ENCODE data around the gene IRAK1BP1. TPM values are rescaled to one million over a fixed set of nuclear protein-coding genes. Genes with fewer than 3 reads are reported as not detected.
"Not testable (repeated sequence)": the region's sequence is repeated elsewhere in the genome, so short reads cannot be mapped to it uniquely, and the experiment has no call there.

Gene IRAK1BP1, protein sequence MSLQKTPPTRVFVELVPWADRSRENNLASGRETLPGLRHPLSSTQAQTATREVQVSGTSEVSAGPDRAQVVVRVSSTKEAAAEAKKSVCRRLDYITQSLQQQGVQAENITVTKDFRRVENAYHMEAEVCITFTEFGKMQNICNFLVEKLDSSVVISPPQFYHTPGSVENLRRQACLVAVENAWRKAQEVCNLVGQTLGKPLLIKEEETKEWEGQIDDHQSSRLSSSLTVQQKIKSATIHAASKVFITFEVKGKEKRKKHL
- 3.5 and 3.7 TPM in 2 replicates for total RNA-seq

DNA sequence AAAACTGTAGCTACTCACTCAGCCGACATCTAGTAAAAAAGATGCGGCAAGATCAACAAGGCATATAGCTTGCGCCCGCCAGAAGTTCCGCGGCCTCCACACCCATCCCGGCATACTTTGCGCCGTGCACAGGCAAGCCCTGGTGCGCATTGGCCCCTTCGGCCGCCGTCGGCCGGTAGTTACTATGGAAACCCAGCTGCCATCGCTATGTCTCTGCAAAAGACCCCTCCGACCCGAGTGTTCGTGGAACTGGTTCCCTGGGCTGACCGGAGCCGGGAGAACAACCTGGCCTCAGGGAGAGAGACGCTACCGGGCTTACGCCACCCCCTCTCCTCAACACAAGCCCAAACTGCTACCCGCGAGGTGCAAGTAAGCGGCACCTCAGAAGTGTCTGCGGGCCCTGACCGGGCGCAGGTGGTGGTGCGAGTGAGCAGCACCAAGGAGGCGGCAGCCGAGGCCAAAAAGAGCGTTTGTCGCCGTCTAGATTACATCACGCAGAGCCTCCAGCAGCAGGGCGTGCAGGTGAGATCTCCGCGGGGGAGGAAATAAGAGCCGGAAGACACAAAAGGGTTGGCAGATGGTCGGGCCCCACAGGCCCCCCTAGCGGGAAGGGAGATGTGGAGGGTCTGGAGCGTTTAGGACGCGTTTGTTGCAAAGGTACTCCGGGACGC, at the start of gene IRAK1BP1:
TSS of gene IRAK1BP1 (plus strand) at position 182 of the 671 bp plus-strand sequence. CDS start at position 208, 26 bp downstream.
- intact Hi-C loops (cut with micrococcal nuclease), result loop anchor here (1.0 to 10.0 kb wide), 8 partner anchors 87 to 1237 kb away; partner anchors contain the start of genes BCKDHB, HMGN3, LCA5 and PHIP

DNA sequence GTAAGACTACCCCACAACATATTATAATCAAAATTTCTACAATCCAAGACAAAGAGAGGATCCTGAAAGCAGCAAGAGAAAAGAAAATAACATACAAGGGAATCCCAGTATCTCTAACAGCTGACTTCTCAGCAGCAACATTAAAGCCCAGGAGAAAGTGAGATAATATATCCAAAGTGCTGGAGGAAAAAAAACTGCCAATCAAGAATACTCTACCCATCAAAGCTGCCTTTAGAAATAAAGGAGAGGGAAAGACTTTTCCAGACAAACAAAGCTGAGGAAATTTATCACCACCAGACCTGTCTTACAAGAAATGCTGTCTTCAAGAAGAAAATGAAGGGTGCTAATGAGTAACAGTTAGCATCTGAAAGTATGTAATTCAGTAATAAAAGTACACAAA, 43.3 kb upstream of the IRAK1BP1 start:
- intact Hi-C loops (cut with micrococcal nuclease), result no loop called here

DNA sequence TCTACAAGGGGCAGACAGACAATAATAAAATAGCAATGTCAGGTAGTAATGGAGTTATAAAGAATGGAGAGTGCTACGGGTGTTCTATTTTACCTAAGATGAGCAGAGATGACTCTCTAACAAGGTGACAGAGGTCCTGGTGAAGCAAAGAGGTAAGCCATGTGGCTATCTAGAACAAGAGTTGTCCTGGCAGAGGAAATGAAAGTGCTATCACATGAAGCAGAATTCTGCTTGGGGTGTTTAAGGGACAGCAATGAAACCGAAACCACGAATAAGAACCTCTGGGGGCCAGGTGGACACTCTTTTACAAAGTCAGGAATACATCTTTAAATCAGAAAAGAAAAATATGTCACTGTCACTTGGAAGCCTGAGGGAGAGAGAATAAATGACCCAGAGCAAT, 37.9 kb upstream of the IRAK1BP1 start:
- intact Hi-C loops (cut with micrococcal nuclease), result no loop called here

DNA sequence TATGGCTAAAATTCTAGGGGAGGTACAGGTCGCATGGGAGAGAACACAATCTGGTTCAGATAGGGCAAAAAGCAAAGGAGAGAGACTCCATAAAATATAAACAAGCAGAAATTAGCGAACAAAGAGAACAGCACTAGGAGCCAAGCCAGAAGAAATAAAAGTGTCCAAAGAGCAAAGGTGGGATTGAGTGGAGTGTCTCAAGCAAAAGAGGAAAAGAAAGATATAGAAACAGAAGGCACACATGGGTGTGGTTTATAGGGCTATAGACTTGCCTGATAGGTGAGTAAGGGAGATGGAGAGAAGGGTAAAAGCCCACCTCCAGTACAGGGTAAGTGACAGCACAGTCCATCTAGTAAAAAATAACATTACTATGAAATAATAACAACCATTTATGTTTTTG, 36.5 kb upstream of the IRAK1BP1 start:
- intact Hi-C loops (cut with micrococcal nuclease), result no loop called here

DNA sequence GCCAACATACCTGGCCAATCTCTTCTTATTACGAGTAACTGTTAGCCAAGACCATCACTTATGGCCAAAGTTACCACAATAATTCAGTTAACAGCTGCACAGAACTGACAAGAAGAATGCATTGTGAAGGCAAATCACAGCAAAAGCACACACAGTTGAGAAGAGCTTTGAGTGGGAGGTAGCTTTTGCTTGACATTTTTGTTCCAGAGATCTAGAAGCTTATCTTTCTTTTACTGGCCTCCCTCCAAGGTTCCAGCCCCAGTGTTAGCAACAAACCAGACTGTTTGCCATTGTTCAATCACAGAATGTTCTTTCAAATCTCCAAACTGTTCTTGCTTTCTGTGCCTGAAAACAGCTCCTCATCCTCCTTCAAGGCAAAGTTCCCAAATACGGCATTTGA, 35.9 kb upstream of the IRAK1BP1 start:
- intact Hi-C loops (cut with micrococcal nuclease), result no loop called here

DNA sequence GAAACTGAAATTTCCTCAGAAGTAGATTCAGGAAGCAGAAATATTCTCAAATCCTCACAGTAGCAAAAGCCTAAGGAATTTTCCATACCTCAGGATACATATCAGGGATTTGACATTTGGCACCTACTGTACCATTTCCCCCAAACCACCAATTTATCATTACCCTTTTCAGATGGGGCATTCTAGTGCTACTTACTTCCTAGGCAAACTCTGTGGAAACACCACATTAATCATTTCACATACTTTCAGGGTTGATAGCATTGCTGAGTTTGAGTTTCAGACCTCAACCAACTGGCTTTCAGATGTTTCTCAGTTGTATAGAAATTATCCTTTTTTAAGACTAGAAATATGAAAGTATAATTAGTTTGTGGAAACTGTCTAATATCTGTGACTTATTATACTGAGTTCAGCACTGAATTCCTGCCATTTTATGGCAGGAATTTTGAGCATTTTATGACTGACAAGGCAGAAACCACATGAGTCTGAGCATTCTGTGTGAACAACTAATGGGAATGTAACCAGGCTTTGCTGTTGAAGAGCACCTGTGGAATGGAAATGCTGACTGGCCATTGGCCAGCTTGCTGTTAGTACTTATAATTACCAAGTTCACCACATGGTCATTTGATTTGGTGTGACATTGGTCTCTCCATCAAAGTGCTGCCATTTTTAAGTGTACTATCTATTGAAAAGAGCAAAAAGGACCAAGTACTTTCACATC, 35.1 kb upstream of the IRAK1BP1 start:
- intact Hi-C loops (cut with micrococcal nuclease), result no loop called here

DNA sequence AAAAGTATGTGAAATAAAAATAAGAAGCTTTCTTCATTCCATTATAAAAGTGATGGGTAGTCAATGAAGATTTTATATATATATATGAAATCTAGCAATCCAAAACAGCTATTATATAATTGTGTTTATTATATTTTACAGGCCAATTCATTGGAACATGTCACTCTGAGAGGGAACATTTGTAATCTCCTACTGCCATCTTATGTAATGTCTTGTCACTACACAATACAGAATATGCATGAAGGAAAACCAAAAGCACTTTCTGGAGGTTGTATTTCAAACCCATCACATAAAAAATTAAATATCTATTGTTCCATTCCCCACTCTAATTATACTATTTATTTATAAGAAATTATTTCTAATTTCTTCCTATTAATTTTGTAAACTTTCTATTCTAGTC, 31.5 kb upstream of the IRAK1BP1 start:
- intact Hi-C loops (cut with micrococcal nuclease), result no loop called here

DNA sequence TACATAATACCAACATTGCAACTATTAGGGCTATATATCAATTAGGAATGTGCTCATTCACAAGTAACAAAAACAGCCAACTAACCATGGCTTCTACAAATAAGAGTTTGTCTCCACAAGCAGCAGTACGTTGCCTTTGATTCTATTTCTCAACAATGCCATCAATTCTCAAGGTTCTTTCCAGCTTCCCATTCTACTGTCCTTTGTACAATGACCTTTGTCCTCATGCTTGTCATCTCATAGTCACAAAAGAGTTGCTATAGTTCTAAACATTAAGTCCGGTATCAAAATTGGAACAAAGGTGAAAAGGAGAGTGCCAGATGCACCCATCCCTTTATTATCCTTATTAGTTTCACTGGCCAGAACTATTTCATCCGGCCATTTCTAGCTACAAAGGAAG, 30.8 kb upstream of the IRAK1BP1 start:
- intact Hi-C loops (cut with micrococcal nuclease), result no loop called here

DNA sequence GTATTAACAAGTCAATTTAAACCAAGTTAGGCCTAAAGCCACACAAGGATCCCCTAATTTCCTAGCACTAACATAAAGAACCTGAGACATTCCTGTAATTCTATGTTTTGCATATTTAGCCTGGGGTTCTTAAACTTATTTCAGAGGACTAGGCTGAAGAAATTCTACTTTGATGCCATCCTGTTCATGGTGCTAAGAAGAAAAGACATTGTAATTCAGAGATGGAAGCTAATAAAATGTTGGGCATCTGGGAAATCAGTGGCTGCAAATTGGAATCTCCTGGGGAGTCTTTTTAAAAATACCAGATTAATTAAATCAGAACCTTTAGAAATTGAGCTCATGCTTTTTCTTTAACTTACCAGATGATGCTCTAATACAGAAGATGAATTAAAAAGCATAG, 26.2 kb upstream of the IRAK1BP1 start:
- intact Hi-C loops (cut with micrococcal nuclease), result no loop called here

DNA sequence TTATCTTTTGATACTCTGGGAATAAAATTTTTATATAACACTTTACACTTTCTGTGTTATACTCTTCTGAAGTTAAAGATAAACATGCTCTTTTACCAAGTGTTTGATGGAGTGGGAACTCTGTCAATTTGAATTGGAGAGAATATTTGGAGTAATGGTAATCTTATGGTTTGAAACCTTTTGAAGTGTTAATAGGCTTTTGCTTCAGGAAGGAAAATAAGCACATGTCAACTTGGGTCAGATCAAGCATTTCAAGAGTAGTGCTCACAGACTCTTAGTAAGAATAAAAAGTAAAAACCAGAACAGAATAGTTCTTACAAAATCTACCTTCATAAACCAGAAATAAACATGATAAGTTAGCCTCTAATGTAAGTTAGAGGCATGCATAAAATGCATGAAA, 24.4 kb upstream of the IRAK1BP1 start:
- intact Hi-C loops (cut with micrococcal nuclease), result no loop called here

DNA sequence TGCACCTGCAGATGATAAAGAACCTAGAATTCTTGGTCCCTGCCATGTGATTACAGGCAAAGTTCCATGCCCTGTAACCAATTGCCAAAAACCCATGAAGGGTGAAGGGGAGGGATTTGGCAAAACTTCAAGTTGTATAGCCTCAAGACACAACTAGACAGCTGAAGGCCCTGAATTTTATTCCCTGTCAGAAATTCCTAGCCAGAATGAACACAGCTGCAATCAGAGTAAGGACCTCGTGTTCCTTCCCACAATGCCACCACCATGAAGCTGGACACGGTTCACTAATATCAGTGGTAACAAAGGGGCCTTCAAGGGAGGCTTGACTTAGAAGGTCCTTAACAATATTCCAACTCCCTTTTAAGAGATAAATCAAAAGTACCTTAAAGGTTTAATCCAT, 22.5 kb upstream of the IRAK1BP1 start:
- intact Hi-C loops (cut with micrococcal nuclease), result no loop called here

DNA sequence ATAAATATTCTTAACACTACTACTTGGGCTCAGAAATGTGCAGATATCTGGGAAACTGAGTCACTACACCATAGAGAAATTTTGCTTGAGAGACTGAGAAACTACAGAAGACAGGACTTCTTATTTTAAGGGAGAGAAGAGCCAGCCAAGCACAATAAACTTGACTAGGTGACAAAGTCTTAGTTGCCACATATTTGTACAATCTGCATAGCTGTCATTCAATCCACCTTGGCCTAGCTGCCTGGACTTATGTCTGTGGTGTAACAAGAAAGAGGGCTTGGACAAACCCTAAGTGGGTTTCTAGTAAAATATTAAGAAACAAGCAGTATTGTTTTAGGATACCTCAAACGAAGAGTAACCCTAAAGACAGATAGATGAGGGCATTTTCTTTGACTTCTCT, 21.8 kb upstream of the IRAK1BP1 start:
- intact Hi-C loops (cut with micrococcal nuclease), result no loop called here

DNA sequence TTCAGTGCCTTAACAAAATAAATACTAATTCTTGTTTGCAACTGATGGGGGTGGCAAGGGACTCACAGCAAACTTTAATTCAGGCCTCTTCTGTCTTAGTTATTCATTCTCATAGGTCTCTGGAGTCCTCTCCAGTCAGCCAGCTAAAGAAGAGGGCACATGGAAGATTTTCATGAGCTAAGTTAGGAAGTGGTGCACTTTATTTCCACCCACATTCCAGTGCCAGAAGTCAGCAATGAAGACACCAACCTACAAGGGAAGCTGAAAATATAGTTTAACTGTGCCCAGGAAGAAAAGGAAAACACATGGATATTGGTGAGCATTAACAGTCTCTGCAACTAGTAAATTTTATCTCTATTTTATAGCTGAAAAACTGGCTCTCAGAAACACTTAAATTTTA, 16.7 kb upstream of the IRAK1BP1 start:
- intact Hi-C loops (cut with micrococcal nuclease), result no loop called here

DNA sequence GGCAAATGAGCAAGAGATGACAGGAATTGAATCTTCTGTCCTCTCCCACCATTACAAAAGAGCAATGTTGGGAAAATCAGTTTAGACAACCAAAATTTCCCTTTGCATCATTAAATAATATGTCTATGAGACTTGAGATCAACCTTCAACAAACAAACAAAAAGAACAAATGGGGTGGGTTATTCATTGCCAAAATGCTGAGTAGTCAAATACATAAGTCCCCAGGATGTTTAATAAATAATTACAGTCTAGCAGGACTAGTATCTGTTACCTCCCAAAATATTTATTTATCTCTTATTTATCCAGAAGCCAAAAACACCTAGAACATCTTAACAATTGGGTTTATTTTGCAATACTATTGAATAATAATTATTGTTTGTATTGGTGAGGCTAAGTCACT, 16.2 kb upstream of the IRAK1BP1 start:
- intact Hi-C loops (cut with micrococcal nuclease), result no loop called here

DNA sequence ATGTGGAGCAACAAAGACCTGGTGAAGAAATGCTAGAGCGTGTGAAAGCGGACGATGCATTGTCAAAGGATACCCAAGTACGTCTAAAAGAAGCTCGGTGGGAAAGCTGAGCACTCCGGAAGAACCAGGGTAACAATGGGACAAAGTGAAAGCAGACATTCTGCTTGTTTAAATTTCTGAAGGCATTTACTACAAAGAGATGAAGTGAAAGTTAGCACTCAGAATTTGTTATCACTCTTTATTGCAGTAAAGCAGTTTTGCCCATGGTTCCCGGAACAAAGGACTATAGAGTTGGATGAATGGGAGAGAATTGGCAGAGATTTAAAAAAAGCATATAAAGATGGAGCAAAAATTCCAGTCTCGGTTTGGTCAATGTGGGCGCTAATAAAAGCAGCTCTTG, 12.8 kb upstream of the IRAK1BP1 start:
- intact Hi-C loops (cut with micrococcal nuclease), result no loop called here

DNA sequence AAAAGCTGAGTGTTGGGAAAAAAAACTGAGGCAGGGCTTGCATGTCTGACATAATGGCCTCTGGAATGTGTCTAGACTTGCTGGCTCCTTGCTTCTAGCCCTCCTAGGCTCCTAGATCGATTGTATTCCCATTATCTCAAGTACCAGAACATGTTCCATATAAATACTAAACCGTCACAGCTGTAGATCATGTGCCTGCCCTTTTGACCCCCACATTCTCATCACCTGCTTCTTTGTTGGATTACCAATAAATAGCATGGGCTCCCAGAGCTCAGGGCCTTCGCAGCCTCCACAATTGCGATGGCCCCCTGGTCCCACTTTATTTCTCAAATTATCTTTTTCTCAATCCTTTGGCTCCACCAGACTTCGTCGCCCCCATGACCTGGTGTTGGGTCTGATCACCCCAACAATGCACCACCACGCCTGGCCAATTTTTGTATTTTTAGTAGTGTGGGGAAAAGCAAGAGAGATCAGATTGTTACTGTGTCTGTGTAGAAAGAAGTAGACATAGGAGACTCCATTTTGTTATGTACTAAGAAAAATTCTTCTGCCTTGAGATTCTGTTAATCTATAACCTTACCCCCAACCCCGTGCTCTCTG, 8.9 kb upstream of the IRAK1BP1 start:
- intact Hi-C loops (cut with micrococcal nuclease), result not testable (repeated sequence)

DNA sequence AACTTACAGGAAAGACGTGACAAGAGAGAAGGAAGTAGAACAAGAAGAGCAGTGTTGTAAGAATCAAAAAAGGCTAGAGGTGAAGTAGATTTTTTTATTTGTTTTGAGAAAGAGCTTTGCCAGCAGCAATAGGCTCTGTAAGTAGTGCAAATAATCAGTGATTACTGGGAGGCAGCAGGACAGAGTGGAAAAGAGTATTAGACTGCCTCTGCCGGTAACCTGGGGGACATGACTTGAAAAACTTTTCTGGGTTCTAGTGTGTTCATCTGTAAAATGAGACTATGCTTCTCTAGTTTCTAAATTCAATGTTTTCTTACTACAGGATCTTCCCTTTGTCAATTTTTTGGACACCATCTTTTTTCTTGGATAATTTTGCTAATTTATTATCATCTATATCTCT, 5.8 kb upstream of the IRAK1BP1 start:
- intact Hi-C loops (cut with micrococcal nuclease), result loop anchor here (10.0 kb wide), 4 partner anchors 93 to 1243 kb away; partner anchors contain the start of genes BCKDHB and LCA5

DNA sequence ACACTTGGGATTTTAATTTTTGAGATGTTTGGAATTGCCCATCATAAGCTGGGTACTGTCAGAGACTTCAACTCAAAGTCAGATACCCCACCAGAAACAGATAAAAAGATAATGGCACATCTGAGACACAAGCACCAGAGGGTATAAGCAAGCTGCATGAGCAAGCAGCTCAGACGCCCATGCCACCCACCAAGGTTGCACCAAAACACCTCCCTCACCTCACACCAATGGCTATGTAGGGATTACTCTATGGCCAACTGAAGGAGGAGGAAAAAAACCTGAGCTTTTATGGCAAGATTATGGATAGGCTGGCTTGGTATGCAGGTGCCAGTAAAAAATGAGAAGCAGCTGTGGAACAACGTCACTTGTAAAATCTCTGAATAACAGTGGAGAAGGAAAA, 3.8 kb upstream of the IRAK1BP1 start:
- intact Hi-C loops (cut with micrococcal nuclease), result loop anchor here (10.0 kb wide), 4 partner anchors 91 to 1241 kb away; partner anchors contain the start of genes BCKDHB and LCA5

DNA sequence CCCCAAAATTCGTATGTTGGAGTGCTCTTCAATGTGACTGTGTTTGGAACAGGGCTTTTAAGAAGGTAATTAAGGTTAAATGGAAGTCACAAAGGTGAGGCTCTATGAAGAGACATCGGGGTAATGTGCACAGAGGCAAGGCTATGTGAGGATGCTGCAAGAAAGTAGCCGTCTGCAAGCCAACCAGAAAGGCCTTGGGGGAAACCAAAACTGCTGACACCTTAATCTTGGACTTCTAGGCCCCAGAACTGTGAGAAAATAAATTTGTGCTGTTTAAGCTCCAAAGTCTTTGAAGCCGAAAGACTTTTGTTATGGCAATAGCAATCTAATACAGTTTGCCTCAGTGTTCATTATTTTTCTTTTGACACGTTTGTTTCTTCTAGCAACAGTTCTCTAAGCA, 2.4 kb upstream of the IRAK1BP1 start:
- intact Hi-C loops (cut with micrococcal nuclease), result loop anchor here (5.0 to 10.0 kb wide), 5 partner anchors 90 to 1240 kb away; partner anchors contain the start of genes BCKDHB and LCA5

DNA sequence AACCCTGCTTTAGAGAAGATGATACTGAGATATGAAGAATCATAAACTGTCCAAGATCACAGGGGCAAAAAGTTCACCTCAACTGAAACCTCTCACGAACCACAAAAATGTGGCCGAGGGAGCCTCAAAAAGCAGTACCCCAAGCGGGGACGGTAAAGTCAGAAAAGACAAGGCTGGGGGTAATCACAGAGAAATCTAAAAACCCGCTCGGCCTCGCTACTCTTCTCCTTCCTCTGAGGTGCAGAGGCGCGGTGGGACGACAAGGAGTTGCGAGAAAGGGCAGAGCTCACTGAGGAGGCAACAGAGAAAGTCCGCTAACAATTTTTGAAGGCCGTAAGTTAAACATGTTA, 356 bp upstream of the IRAK1BP1 start:
- intact Hi-C loops (cut with micrococcal nuclease), result loop anchor here (1.0 to 10.0 kb wide), 8 partner anchors 88 to 1238 kb away; partner anchors contain the start of genes BCKDHB, HMGN3, LCA5 and PHIP

DNA sequence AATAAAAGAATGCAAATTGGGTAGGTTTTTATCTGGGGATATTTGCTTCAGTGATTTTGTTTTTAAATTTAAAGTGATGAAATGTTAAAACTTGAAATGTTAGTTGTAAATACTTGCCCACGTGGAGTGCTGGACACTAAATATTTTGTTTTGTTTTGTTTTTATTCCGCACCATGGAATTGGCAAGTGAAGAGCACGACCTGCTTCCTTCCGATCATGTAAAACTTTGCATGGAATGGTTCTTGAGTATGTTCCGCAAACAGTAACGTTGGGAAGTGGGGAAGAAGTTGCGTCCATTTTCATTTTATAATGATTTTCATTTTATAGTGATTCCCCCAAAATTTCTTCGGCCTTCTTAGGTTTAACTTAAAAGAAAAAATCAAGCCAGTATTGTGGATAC, 765 bp downstream of the IRAK1BP1 start:
- intact Hi-C loops (cut with micrococcal nuclease), result loop anchor here (5.0 to 10.0 kb wide), 5 partner anchors 87 to 1237 kb away; partner anchors contain the start of genes BCKDHB and LCA5

DNA sequence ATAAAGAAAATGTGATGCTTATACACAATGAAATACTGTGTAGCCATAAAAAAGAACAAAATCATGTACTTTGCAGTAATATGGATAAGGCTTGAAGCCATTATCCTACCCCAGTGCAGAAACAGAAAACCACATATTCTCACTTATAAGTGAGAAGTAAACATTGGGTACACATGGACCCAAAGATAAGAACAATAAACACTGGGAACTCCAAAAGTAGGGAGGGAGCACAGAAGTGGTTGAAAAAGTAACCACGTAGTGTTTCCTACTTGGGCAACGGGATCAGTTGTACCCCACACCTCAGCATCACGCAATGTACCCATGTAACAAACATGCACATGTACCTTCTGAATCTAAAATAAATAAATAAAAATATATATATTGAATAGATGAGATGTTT, 8.2 kb downstream of the IRAK1BP1 start:
- intact Hi-C loops (cut with micrococcal nuclease), result no loop called here

Measured in T-helper 2 cell treated with Interferon-gamma antibody and Interleukin-4, amounts not matched to agents 100 ng/mL and 5 ng/mL, for 36 hours (primary cell).